ENCODE measurements around the gene KRT7.

DNA sequence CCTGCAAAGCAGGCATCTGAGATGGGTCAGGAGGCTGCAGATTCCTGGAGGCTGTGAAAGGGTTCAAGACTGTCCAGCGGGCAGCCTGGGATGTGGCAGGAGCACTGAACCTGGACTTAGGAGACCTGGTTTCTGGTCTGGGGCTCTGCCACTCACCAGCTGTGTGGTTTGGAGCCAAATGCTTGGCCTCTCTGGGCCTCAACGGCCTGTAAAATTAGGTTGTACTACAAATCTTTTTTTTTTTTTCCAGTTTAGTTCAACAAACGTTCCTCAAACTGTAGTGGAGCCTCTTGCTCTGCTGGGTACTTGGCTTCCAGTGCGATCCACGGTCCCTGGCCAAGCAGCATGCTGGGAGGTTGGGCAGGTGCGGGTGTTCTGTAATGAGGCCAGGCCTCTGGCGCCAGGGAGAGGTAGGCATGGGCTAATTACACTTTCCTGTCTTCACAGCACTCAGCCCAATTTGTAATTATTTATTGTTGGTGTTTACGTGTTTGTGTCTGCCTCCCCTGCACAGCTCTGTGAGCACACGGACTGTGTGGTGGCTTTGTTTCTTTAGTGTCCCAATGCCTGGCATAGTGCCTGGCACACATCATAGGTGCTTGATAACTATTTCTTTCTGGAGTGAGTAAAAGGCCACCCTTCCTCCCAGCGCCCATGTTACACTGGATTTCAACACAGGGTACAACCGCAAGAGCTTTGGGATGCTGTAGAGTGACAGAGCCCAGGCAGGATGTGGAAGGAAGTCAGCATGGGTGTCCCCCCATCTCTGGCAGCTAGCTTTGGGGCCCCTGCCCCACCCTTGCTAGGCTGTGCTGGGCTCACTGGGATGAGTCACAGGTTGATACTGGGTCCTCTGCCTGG, 35.4 kb upstream of the KRT7 start:
- TF ChIP-seq, protein P1, sequence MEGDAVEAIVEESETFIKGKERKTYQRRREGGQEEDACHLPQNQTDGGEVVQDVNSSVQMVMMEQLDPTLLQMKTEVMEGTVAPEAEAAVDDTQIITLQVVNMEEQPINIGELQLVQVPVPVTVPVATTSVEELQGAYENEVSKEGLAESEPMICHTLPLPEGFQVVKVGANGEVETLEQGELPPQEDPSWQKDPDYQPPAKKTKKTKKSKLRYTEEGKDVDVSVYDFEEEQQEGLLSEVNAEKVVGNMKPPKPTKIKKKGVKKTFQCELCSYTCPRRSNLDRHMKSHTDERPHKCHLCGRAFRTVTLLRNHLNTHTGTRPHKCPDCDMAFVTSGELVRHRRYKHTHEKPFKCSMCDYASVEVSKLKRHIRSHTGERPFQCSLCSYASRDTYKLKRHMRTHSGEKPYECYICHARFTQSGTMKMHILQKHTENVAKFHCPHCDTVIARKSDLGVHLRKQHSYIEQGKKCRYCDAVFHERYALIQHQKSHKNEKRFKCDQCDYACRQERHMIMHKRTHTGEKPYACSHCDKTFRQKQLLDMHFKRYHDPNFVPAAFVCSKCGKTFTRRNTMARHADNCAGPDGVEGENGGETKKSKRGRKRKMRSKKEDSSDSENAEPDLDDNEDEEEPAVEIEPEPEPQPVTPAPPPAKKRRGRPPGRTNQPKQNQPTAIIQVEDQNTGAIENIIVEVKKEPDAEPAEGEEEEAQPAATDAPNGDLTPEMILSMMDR (IDR thresholded peaks at IDR 0.05; ENCODE audit: low read depth, low read length, poor library complexity, severe bottlenecking) = no peak
- TF ChIP-seq EZH2phosphoT487 (IDR thresholded peaks at IDR 0.05; ENCODE audit: borderline replicate concordance, low read length) = no peak
